ENCODE data around the gene NUPR2.

- TF ChIP-seq, protein P1, sequence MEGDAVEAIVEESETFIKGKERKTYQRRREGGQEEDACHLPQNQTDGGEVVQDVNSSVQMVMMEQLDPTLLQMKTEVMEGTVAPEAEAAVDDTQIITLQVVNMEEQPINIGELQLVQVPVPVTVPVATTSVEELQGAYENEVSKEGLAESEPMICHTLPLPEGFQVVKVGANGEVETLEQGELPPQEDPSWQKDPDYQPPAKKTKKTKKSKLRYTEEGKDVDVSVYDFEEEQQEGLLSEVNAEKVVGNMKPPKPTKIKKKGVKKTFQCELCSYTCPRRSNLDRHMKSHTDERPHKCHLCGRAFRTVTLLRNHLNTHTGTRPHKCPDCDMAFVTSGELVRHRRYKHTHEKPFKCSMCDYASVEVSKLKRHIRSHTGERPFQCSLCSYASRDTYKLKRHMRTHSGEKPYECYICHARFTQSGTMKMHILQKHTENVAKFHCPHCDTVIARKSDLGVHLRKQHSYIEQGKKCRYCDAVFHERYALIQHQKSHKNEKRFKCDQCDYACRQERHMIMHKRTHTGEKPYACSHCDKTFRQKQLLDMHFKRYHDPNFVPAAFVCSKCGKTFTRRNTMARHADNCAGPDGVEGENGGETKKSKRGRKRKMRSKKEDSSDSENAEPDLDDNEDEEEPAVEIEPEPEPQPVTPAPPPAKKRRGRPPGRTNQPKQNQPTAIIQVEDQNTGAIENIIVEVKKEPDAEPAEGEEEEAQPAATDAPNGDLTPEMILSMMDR (IDR thresholded peaks at IDR 0.05; ENCODE audit: insufficient read depth, low read length, poor library complexity, severe bottlenecking) = no peak
- no peak for TF ChIP-seq EZH2phosphoT487 (conservative IDR thresholded peaks at IDR 0.05; ENCODE audit: low read length)
These were observed 23.3 kb downstream of the NUPR2 start, which contains the start of gene PHKG1 for GRCh38 chr7:56092789-56093531.

All from SU-DHL-6 (cell line).